Ammon's horn (tissue), 1 donor: ENCODE data around the gene SEMA3F.

Experiments
- DNase-seq: peaks from one replicate; pipeline ENCODE4 v3.0.0-alpha.2; 2016; ENCODE audit warnings: low spot score

Gene SEMA3F

GRCh38 chr3:50154840-50155490, at the start of gene SEMA3F:
Gene SEMA3F (plus strand): TSS chr3:50155324. CDS start chr3:50159623, 4,299 bp downstream.
- no peak for DNase-seq

GRCh38 chr3:50111757-50112156, 43.4 kb upstream of the SEMA3F start:
- DNase-seq: no peak

DNA sequence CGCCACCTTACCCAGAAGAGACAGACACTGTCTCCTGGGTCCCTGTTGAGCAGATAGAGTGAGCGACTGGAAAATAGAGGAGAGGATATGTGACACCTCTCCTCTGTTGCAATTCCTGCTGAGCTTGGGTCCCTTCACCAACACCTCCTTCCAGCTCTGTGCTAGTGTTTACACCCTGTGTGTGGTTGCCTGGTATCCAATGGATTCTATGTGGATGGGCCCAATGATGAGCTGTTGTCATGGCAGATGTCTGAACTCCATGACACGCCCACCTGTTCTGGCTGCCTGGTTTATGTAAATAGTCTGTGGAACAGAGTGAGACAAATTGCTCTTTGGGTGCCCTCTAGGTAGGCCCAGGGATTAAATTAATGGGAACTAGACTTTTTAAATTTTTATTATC, 42.7 kb upstream of the SEMA3F start:
- peak; percentile 80 for DNase-seq

DNA sequence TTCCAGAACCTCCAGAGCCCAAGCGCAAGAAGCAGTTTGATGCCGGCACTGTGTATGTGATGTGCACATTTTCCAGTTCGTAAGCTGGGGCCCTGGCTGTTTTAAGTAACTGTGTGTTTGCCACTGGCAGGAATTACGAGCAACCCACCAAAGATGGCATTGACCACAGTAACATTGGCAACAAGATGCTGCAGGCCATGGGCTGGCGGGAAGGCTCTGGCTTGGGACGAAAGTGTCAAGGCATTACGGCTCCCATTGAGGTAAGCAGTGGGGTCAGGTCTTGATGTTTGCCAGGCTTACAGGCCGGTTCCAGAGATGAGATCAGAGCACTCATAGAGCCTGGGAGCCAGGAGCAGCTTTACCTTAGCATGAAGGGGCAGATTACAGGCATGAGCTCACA, 38.0 kb upstream of the SEMA3F start:
- no peak for DNase-seq

DNA sequence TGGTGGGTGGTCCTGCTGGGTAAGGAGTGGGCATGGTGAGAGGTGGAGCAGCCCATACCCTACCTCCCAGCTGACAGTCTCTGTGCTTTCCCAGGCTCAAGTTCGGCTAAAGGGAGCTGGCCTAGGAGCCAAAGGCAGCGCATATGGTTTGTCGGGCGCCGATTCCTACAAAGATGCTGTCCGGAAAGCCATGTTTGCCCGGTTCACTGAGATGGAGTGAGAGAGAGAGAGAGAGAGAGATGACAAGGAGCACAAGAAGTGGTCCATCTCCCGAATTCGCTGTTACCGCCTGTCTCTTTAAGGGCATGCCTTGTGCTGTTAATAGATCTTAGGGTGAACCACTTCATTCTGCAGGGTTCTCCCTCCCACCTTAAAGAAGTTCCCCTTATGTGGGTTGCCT, 36.9 kb upstream of the SEMA3F start:
- DNase-seq: no peak

DNA sequence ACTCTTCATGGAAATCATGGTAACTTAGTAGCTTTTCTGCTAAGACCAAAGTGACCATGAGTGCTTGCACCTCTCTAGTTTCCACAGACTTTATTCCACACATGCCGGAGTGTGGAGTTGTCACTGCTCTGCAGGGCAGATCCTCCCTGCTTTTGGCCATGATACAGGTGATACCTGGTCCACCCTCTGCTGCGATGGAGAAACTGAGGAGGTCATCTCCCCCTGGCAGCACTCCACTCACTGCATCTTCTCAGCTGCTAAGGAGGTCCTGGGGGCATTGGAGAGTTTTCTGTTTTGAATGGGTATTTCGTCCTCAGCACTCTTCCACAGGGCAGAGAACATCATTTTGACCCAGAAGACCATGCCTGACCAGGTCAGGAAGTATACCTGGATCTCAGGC, 35.3 kb upstream of the SEMA3F start:
- DNase-seq: no peak

- no peak for DNase-seq
Observed at GRCh38 chr3:50120364-50121071, 34.6 kb upstream of the SEMA3F start.

GRCh38 chr3:50121072-50122032, 33.8 kb upstream of the SEMA3F start:
- peak; percentile 89 for DNase-seq

GRCh38 chr3:50122071-50122470, 33.1 kb upstream of the SEMA3F start:
- DNase-seq: no peak

- no peak for DNase-seq
Observed at GRCh38 chr3:50122661-50123391, 32.3 kb upstream of the SEMA3F start.

DNA sequence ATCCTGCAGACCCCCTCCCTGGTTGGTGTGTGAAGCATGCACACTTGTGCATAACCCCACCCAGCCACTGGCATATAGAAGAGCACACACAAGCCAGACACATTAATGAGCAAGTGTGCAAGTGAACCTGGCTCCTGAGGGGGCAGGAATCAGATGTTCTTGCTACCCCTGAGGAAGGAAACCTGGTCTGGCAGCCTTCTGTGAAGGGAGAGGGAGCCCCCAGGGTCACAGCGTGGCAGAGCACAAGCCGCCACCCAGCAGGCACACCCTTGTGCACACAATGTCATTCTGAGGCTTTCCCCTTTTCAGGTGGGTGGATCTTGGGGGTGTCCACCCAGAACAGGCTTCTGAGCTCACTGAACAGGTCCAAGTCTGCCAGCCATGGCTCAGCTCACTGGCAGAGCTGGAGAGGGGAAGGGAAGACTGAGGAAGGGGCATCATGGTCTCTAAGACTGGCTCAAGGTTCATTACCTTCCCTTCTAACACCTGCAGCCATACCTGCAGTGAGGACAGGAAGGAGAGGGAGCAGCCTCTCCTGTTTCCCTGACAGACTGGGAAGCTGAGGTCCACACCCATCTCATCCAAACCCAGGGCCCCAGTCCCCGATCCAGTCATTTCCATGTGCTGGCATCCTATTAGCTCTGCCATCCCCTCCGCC, 31.6 kb upstream of the SEMA3F start:
- DNase-seq: no peak

DNA sequence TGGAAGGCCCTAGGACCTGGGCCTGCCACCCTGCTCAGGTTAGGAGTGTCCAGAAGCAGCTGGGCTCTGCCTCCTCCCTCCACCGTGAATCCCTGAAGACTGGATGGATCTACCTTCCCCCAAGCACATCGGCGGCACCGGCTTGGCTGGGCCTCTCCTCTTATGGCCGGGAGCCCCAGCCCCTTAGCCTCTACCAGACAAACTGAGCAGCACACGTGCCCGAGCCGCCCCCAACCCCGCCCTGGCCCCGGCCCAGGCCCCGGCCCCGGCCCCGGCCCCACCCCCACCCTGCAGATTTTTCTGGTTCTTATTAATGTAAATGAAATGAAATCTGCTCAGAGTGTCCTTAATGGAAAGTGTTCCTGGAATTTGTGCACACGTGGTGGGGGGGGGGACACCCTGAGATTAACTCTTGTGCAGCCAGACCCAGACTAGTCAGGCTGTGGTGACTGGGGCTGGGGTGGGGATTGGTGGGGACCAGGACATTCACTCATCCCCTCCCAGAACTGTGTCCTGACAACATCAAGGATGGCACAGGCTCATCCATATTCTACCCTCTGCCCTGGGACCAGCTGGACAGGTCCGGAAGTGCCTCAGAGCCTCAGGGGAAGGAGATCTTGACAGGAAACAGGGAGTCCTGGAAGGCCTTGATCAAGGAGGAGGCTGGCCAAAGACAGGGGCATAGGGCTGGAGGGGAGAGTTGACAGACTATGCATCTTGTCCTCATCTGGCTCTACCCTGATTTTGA, 30.9 kb upstream of the SEMA3F start:
- no peak for DNase-seq

GRCh38 chr3:50124800-50125178, 30.3 kb upstream of the SEMA3F start:
- DNase-seq: no peak

DNA sequence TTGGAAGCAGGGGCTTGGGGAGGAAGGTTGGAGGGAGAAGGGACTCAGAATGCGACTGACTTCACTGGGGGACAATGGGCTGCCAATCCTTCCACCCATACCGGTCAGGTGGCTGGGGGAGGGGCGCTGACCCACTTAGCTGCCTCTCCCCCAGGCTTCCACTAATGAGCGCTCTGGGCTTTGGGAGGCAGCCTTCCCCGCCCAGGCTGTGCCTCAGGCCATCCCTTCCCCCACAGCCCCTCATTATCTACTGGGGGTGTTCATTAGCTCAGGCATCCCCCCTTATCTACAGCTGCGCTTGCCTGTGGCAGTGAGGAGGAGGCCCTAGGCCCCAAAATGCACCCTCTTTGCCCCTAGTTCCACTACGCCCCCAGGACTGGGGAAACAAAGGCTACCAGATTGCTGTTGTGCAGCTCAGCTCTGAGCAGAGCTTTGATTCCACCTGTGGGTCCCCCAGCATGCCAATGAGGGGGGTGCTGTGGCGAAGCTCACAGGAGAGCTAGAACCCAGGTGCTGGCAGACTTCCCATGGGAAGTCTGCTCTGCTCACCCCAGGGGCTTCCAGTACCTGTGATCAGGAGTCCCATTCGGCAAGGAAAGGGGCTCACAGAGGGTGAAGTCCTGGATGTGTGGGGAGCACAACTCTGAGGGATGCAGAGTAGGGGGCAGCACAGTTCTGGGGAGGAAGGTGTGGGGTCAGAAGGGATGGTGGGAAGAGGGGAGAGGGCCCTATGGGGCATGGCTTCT, 29.4 kb upstream of the SEMA3F start:
- no peak for DNase-seq

DNA sequence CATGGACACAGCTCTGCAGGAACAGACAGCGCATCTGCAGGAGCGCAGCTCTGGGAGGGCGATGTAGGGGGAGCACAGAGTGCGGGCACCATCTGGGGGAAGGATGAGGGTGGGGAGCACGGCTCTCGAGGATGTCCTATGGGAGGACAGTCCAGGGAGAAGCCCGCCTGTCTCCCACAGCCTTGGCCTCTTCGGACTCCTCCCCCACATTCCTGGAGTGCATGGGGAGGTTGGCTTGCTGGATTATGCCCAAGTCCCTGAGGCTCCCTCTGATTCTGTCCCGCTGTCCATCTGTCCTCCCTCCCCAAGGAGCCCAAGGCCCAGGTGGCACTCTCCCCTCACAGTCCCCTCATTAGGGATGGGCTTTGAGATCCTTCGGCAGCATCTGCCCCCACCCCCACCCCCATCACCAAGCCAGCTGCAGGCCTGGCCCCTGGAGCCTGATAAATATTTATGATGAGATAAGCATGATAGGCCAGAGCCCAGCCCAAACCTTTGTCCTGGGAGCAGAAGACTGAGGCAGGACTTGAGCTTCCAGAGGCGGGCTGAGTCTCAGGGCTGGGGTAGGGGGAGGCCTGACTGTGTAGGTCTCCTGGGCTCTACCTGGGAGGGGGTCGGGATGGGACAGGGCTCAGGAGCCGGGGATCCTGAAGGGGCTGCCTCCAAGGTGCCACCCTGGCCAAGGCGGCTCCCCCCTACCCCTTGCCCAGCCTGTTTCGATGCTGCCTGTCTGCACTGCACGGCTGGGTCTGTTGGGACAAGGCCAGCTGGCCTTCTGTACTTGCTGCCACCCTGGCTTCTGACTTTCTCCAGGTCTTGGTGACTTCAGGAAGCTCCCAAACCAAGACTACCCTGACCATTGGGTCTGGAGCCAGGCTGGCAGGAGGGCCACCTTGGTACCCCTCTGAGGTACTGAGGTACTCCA, 28.6 kb upstream of the SEMA3F start:
- no peak for DNase-seq

DNA sequence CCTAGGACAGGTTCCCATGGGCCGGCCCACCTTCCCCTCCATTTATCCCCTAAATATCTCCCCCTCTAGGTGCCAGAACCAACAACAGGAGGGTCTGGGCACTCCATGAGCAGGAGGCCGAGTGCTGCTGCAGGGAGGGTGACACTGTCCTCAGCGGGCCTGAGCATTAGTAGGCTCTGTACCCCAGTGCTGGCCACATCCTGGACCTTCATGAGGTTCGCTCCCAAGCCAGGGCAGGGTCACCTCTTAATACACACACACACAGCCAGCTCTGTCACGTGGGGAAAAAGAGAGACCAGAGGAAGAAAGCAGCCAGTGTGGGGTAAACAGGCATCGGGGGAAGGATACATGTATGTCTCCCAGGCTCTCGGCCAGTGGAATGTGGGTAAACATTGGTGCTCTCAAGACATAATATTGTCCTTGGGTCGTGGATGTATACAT, 27.9 kb upstream of the SEMA3F start:
- DNase-seq: no peak

- no peak for DNase-seq
Observed at GRCh38 chr3:50128001-50128400, 27.1 kb upstream of the SEMA3F start.

GRCh38 chr3:50130436-50130835, 24.7 kb upstream of the SEMA3F start:
- no peak for DNase-seq
